ENCODE results near the gene NTM.

The NTM gene

GRCh38 chr11:131593301-131593700, 222.9 kb downstream of the NTM start:
- no peaks in the 10 kb centered on the region for H3K27me3 ChIP-seq (ENCODE audit: insufficient read depth, low read length)
- no peak overlapping the region for H2AFZ ChIP-seq (ENCODE audit: low read length)
- H3K4me1 ChIP-seq (ENCODE audit: insufficient read depth, low read length, severe bottlenecking): no peaks in the 10 kb centered on the region
- H3K9ac ChIP-seq (ENCODE audit: low read length): no peak overlapping the region
- H3K36me3 ChIP-seq (ENCODE audit: insufficient read depth, low read length): no peaks in the 10 kb centered on the region
- H3K9me3 ChIP-seq (ENCODE audit: low read length): no peaks in the 10 kb centered on the region
- H4K20me1 ChIP-seq (ENCODE audit: insufficient read depth, low read length): no peaks in the 10 kb centered on the region
- H3K79me2 ChIP-seq (ENCODE audit: insufficient read depth, low read length): no peaks in the 10 kb centered on the region
- no peaks in the 10 kb centered on the region for H3F3A ChIP-seq (ENCODE audit: insufficient read depth, low read length)
- no peak overlapping the region for H3K27ac ChIP-seq (ENCODE audit: low read depth, low read length, poor library complexity, severe bottlenecking)
- TF ChIP-seq EZH2 (IDR thresholded peaks at IDR 0.05; ENCODE audit: borderline replicate concordance, low read length) (no peak), CTCF (IDR thresholded peaks at IDR 0.05; ENCODE audit: low read length) (no peak)
- H3K4me3 ChIP-seq (ENCODE audit: low read depth, low read length, poor library complexity, severe bottlenecking): no peak overlapping the region
- H3K9me2 ChIP-seq (ENCODE audit: low read depth, low read length): no peaks in the 10 kb centered on the region
- H3K4me2 ChIP-seq (ENCODE audit: low read length): no peak overlapping the region

DNA sequence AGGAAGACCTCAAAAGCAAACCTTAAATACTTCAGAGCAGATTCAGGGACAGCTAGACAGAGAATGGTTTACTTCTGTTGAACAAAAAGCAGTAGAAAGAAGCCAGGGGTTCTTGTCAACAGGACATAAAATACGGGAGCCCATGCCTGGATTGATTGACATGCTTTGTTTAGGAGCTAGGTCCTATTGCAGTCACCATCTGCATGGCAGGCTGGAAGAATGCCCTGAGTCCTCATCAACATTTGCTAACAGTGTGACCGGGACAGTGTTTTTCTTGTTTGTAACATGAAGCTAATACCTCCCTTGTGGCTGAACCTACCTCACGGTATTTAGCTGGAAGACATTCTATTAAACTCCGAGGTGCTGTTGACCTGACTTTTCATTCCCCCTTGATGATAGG, 225.4 kb downstream of the NTM start:
- no peaks in the 10 kb centered on the region for H3K27me3 ChIP-seq (ENCODE audit: insufficient read depth, low read length)
- H3K4me3 ChIP-seq (ENCODE audit: low read depth, low read length, poor library complexity, severe bottlenecking): no peak overlapping the region
- H3K36me3 ChIP-seq (ENCODE audit: insufficient read depth, low read length): no peaks in the 10 kb centered on the region
- no peak overlapping the region for H3K9ac ChIP-seq (ENCODE audit: low read length)
- H3K79me2 ChIP-seq (ENCODE audit: insufficient read depth, low read length): no peaks in the 10 kb centered on the region
- H3K27ac ChIP-seq (ENCODE audit: low read depth, low read length, poor library complexity, severe bottlenecking): no peak overlapping the region
- H3K9me2 ChIP-seq (ENCODE audit: low read depth, low read length): no peaks in the 10 kb centered on the region
- no peaks in the 10 kb centered on the region for H3K4me1 ChIP-seq (ENCODE audit: insufficient read depth, low read length, severe bottlenecking)
- no peaks in the 10 kb centered on the region for H3F3A ChIP-seq (ENCODE audit: insufficient read depth, low read length)
- no peak overlapping the region for H3K4me2 ChIP-seq (ENCODE audit: low read length)
- TF ChIP-seq CTCF (IDR thresholded peaks at IDR 0.05; ENCODE audit: low read length) (no peak), EZH2 (IDR thresholded peaks at IDR 0.05; ENCODE audit: borderline replicate concordance, low read length) (no peak)
- H4K20me1 ChIP-seq (ENCODE audit: insufficient read depth, low read length): no peaks in the 10 kb centered on the region
- H2AFZ ChIP-seq (ENCODE audit: low read length): no peak overlapping the region
- no peaks in the 10 kb centered on the region for H3K9me3 ChIP-seq (ENCODE audit: low read length)

DNA sequence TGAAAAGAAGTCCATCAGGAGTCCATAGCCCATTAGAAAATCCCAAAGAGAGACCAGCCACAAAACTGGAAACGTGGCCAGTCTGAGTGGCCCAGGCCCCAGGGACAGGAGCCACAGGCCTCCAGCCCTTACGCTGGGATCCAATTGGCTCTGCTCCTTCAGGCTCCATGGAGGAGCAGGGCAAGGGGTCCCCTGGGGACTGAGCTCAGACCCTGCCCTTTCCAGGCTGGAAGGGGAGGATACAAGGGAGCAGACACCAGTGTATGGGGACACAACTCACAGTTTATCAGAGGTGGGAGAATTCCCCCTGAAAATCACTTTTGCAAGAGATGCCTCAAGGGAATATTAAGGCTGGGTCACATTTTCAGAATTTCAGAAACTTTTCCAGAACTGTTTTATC, 227.5 kb downstream of the NTM start:
- Histone ChIP-seq H3K9me2 (ENCODE audit: low read depth, low read length) (no peaks in the 10 kb centered on the region), H3K4me3 (ENCODE audit: low read depth, low read length, poor library complexity, severe bottlenecking) (no peak overlapping the region), H3K79me2 (ENCODE audit: insufficient read depth, low read length) (no peaks in the 10 kb centered on the region), H3K4me1 (ENCODE audit: insufficient read depth, low read length, severe bottlenecking) (no peaks in the 10 kb centered on the region), H3K9ac (ENCODE audit: low read length) (no peak overlapping the region), H3K9me3 (ENCODE audit: low read length) (no peaks in the 10 kb centered on the region), H3K27me3 (ENCODE audit: insufficient read depth, low read length) (no peaks in the 10 kb centered on the region), H3F3A (ENCODE audit: insufficient read depth, low read length) (no peaks in the 10 kb centered on the region), H3K4me2 (ENCODE audit: low read length) (no peak overlapping the region), H3K36me3 (ENCODE audit: insufficient read depth, low read length) (no peaks in the 10 kb centered on the region), H2AFZ (ENCODE audit: low read length) (no peak overlapping the region), H3K27ac (ENCODE audit: low read depth, low read length, poor library complexity, severe bottlenecking) (no peak overlapping the region), H4K20me1 (ENCODE audit: insufficient read depth, low read length) (no peaks in the 10 kb centered on the region)
- no peak for TF ChIP-seq CTCF (IDR thresholded peaks at IDR 0.05; ENCODE audit: low read length)
- no peak for TF ChIP-seq EZH2 (IDR thresholded peaks at IDR 0.05; ENCODE audit: borderline replicate concordance, low read length)

All from OCI-LY1 (cell line).